Activated CD8-positive, alpha-beta memory T cell treated with anti-CD3 and anti-CD28 coated beads for 1 hour (primary cell): ENCODE measurements around the gene HOXA3.

Experiments used
- DNase-seq, 2 donors: peaks; one replicate each; pipeline ENCODE4 v3.0.0-alpha.2; 2020; ENCODE audit warnings: low read depth in 1 of 2; ENCODE audit errors: extremely low read depth in 1 of 2

Gene HOXA3

GRCh38 chr7:27157702-27158431 is 5.5 kb upstream of the HOXA3 start:
- DNase-seq, result no peak

GRCh38 chr7:27156916-27157701 is 4.7 kb upstream of the HOXA3 start:
- no peak for DNase-seq

- DNase-seq, result no peak
Measured at GRCh38 chr7:27156508-27156898, 4.1 kb upstream of the HOXA3 start, which contains the start of gene HOXA7. Gene HOXA7 (minus strand): TSS chr7:27156675. CDS start chr7:27156545, 130 bp downstream.

- DNase-seq, result no peak
Measured at GRCh38 chr7:27155816-27156507, 3.6 kb upstream of the HOXA3 start.

- DNase-seq, result no peak
Measured at GRCh38 chr7:27154901-27155815, 2.8 kb upstream of the HOXA3 start.

- DNase-seq, result no peak
Measured at GRCh38 chr7:27154369-27154768, 2.0 kb upstream of the HOXA3 start.

- DNase-seq, result no peak
Measured at GRCh38 chr7:27153526-27153925, 1.1 kb upstream of the HOXA3 start.

- no peak for DNase-seq
Measured at GRCh38 chr7:27152816-27153442, 546 bp upstream of the HOXA3 start.

GRCh38 chr7:27151341-27151930 is 947 bp downstream of the HOXA3 start:
- no peak for DNase-seq

GRCh38 chr7:27150568-27151340 is 1.6 kb downstream of the HOXA3 start:
- DNase-seq, result peak in 1 of 2 donors; percentile 52

GRCh38 chr7:27149842-27150567 is 2.4 kb downstream of the HOXA3 start:
- no peak for DNase-seq

- DNase-seq, result no peak
Measured at GRCh38 chr7:27148756-27149641, 3.4 kb downstream of the HOXA3 start.

GRCh38 chr7:27148031-27148755 is 4.2 kb downstream of the HOXA3 start:
- DNase-seq, result no peak

GRCh38 chr7:27147199-27148030 is 5.0 kb downstream of the HOXA3 start, which contains the start of gene HOXA6:
Gene HOXA6 (minus strand): TSS chr7:27147774. CDS start chr7:27147749, 25 bp downstream.
- no peak for DNase-seq

GRCh38 chr7:27146491-27147198 is 5.7 kb downstream of the HOXA3 start:
- DNase-seq, result no peak
